GM19463 (cell line): ENCODE results near the gene FABP3.

Experiments
- ATAC-seq: cut with Tn5 transposase; IDR thresholded peaks from one replicate; pipeline ENCODE4 v1.9.1; 2021; ENCODE audit warnings: mild to moderate bottlenecking, moderate library complexity; ENCODE audit not compliant: unreplicated experiment

FABP3 gene

GRCh38 chr1:31373897-31374486 lies 1.1 kb upstream of the FABP3 start:
- no peak for ATAC-seq

GRCh38 chr1:31372751-31373055 lies 173 bp downstream of the FABP3 start:
- no peak for ATAC-seq

GRCh38 chr1:31372051-31372450 lies 825 bp downstream of the FABP3 start:
- no peak for ATAC-seq

- ATAC-seq: no peak
Observed at GRCh38 chr1:31371121-31371959, 1.5 kb downstream of the FABP3 start.

GRCh38 chr1:31370565-31370964 lies 2.3 kb downstream of the FABP3 start:
- ATAC-seq: no peak

GRCh38 chr1:31370021-31370420 lies 2.9 kb downstream of the FABP3 start:
- no peak for ATAC-seq

- no peak for ATAC-seq
Observed at GRCh38 chr1:31368611-31369107, 4.2 kb downstream of the FABP3 start.

GRCh38 chr1:31366796-31367195 lies 6.1 kb downstream of the FABP3 start:
- ATAC-seq: no peak

- ATAC-seq: no peak
Observed at GRCh38 chr1:31364561-31365250, 8.2 kb downstream of the FABP3 start.

- no peak for ATAC-seq
Observed at GRCh38 chr1:31362032-31362431, 10.8 kb downstream of the FABP3 start.

GRCh38 chr1:31361607-31362006 lies 11.3 kb downstream of the FABP3 start:
- no peak for ATAC-seq

- no peak for ATAC-seq
Observed at GRCh38 chr1:31356427-31356826, 16.4 kb downstream of the FABP3 start.

- no peak for ATAC-seq
Observed at GRCh38 chr1:31354283-31354682, 18.6 kb downstream of the FABP3 start.

GRCh38 chr1:31348449-31348848 lies 24.4 kb downstream of the FABP3 start:
- no peak for ATAC-seq

- ATAC-seq: no peak
Observed at GRCh38 chr1:31346785-31347184, 26.1 kb downstream of the FABP3 start.

GRCh38 chr1:31345635-31346034 lies 27.2 kb downstream of the FABP3 start:
- ATAC-seq: no peak

GRCh38 chr1:31344503-31344902 lies 28.4 kb downstream of the FABP3 start:
- ATAC-seq: no peak

- ATAC-seq: no peak
Observed at GRCh38 chr1:31336687-31337467, 36.0 kb downstream of the FABP3 start.

- no peak for ATAC-seq
Observed at GRCh38 chr1:31335007-31335406, 37.9 kb downstream of the FABP3 start.

GRCh38 chr1:31327381-31327780 lies 45.5 kb downstream of the FABP3 start:
- ATAC-seq: no peak

GRCh38 chr1:31326461-31326860 lies 46.4 kb downstream of the FABP3 start:
- ATAC-seq: no peak
